Activated CD8-positive, alpha-beta memory T cell treated with anti-CD3 and anti-CD28 coated beads for 36 hours (primary cell): ENCODE results near the gene CXCL6. TPM values are rescaled to one million over a fixed set of nuclear protein-coding genes. Genes with fewer than 3 reads are reported as not detected.

Experiments
- CTCF ChIA-PET: fragments of 350-600 bp; sonication (Branson Sonifier 250); formaldehyde crosslinking; loops from one replicate; lab custom pipeline; 2021; ENCODE audit warnings: antibody characterized with exemption; lab: Charles Lee
- POLR2A ChIA-PET: fragments of 350-600 bp; sonication (Branson Sonifier 250); formaldehyde crosslinking; loops from one replicate; lab custom pipeline; 2021; ENCODE audit warnings: antibody characterized with exemption; lab: Charles Lee
- total RNA-seq, 2 experiments: library from RNA; stranded (reverse); gene quantifications; one replicate each; pipeline ENCODE4 v1.2.3, GENCODE V29; 2021

Gene CXCL6
- total RNA-seq, 2 experiments from 2014 or later, result not detected

- POLR2A ChIA-PET, result no interaction called here
- CTCF ChIA-PET, result no interaction called here
These were observed 4.9 kb downstream of the CXCL6 start for GRCh38 chr4:73841243-73841925.

GRCh38 chr4:73842696-73843095 is 6.2 kb downstream of the CXCL6 start:
- ChIA-PET CTCF (interaction anchor here (0.5 kb wide), 1 partner anchor 245 kb away, joined by 3 read pairs; no protein-coding TSS in a partner anchor), POLR2A (no interaction called here)

- CTCF ChIA-PET, result no interaction called here
These were observed 6.9 kb downstream of the CXCL6 start for GRCh38 chr4:73843369-73843768.

GRCh38 chr4:73844345-73844744 is 7.9 kb downstream of the CXCL6 start:
- ChIA-PET CTCF (no interaction called here), POLR2A (no interaction called here)

More at GRCh38 chr4:73843369-73843768, 6.9 kb downstream of the CXCL6 start:
- POLR2A ChIA-PET, result no interaction called here

GRCh38 chr4:73844806-73845205 is 8.3 kb downstream of the CXCL6 start:
- CTCF ChIA-PET, result no interaction called here
- POLR2A ChIA-PET, result no interaction called here

- CTCF ChIA-PET, result no interaction called here
These were observed 11.2 kb downstream of the CXCL6 start for GRCh38 chr4:73847526-73848182.

GRCh38 chr4:73848183-73848777 is 11.8 kb downstream of the CXCL6 start:
- CTCF ChIA-PET, result no interaction called here
- POLR2A ChIA-PET, result no interaction called here

More at GRCh38 chr4:73847526-73848182, 11.2 kb downstream of the CXCL6 start:
- POLR2A ChIA-PET, result no interaction called here

- POLR2A ChIA-PET, result no interaction called here
- CTCF ChIA-PET, result no interaction called here
These were observed 13.9 kb downstream of the CXCL6 start for GRCh38 chr4:73850261-73850970.

GRCh38 chr4:73851293-73851692 is 14.8 kb downstream of the CXCL6 start:
- CTCF ChIA-PET, result no interaction called here

GRCh38 chr4:73852771-73853170 is 16.3 kb downstream of the CXCL6 start:
- CTCF ChIA-PET, result no interaction called here
- POLR2A ChIA-PET, result no interaction called here

More at GRCh38 chr4:73851293-73851692, 14.8 kb downstream of the CXCL6 start:
- POLR2A ChIA-PET, result no interaction called here

GRCh38 chr4:73853246-73853704 is 16.8 kb downstream of the CXCL6 start, which contains the start of gene PF4V1:
Gene PF4V1, plus strand, starts transcription at chr4:73853296. Its CDS starts 67 bp downstream, at chr4:73853363.
- ChIA-PET POLR2A (no interaction called here), CTCF (no interaction called here)

- ChIA-PET CTCF (no interaction called here), POLR2A (no interaction called here)
These were observed 17.4 kb downstream of the CXCL6 start for GRCh38 chr4:73853718-73854473.

GRCh38 chr4:73855406-73855805 is 18.9 kb downstream of the CXCL6 start:
- CTCF ChIA-PET, result no interaction called here
- POLR2A ChIA-PET, result no interaction called here

GRCh38 chr4:73856518-73856917 is 20.0 kb downstream of the CXCL6 start:
- ChIA-PET POLR2A (no interaction called here), CTCF (interaction anchor here (0.5 kb wide), 1 partner anchor 231 kb away, joined by 3 read pairs; no protein-coding TSS in a partner anchor)

GRCh38 chr4:73859614-73860088 is 23.2 kb downstream of the CXCL6 start:
- POLR2A ChIA-PET, result no interaction called here
- CTCF ChIA-PET, result no interaction called here

- ChIA-PET POLR2A (no interaction called here), CTCF (no interaction called here)
These were observed 23.7 kb downstream of the CXCL6 start for GRCh38 chr4:73860181-73860580.

GRCh38 chr4:73860917-73861316 is 24.4 kb downstream of the CXCL6 start:
- POLR2A ChIA-PET, result no interaction called here
- CTCF ChIA-PET, result no interaction called here

- POLR2A ChIA-PET, result no interaction called here
- CTCF ChIA-PET, result no interaction called here
These were observed 25.8 kb downstream of the CXCL6 start for GRCh38 chr4:73862322-73862721.

GRCh38 chr4:73864365-73864764 is 27.9 kb downstream of the CXCL6 start:
- CTCF ChIA-PET, result no interaction called here
- POLR2A ChIA-PET, result no interaction called here
